WTC11 (cell line): ENCODE data around the gene FRMD4B.

Experiments used
- ATF3 ChIP-seq: sonication (generic); formaldehyde crosslinking; conservative IDR thresholded peaks from 2 replicates; pipeline ENCODE4 v1.8.1; 2022; ENCODE audit warnings: mild to moderate bottlenecking, missing genetic modification reagents
- ESRRA ChIP-seq: sonication (generic); formaldehyde crosslinking; IDR thresholded peaks from 2 replicates; pipeline ENCODE4 v1.8.1; 2022; ENCODE audit warnings: mild to moderate bottlenecking, missing genetic modification reagents, borderline replicate concordance
- HMGXB4 ChIP-seq: sonication (generic); formaldehyde crosslinking; IDR thresholded peaks from 2 replicates; pipeline ENCODE4 v1.8.1; 2023; ENCODE audit warnings: mild to moderate bottlenecking, moderate library complexity, missing genetic modification reagents
- NR2C2 ChIP-seq: sonication (generic); formaldehyde crosslinking; IDR thresholded peaks from 2 replicates; pipeline ENCODE4 v1.8.0; 2022; ENCODE audit warnings: mild to moderate bottlenecking, missing genetic modification reagents
- USF2 ChIP-seq: sonication (generic); formaldehyde crosslinking; IDR thresholded peaks from 2 replicates; pipeline ENCODE4 v1.8.1; 2023; ENCODE audit warnings: mild to moderate bottlenecking, missing genetic modification reagents, moderate library complexity
- ZNF138 ChIP-seq: sonication (generic); formaldehyde crosslinking; conservative IDR thresholded peaks from 2 replicates; pipeline ENCODE4 v1.8.1; 2022; ENCODE audit warnings: mild to moderate bottlenecking, moderate library complexity, missing genetic modification reagents
- TF ChIP-seq, protein P1 (sequence below): fragments of 200-600 bp; IDR thresholded peaks from 2 replicates; pipeline ENCODE4 v1.8.0; 2022; ENCODE audit warnings: antibody characterized with exemption

DNA sequence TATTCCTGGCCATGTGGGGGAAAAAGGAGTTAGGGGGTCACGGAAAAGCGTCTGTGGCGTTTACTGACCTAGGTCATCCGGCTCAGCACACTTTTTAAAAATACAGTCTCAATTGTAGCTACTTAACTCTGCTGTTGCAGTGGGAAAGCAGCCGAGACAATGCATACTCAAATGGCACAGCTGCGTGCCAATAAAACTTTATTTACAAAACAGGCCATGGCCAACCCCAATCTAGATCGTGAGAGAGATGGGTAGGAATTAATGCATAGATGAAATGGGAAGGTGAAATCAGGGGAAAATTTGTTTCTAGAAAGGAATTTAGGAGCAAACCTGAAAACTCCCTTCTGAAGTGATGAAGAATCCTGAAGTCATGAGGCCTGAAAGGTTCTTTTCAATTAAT lies 22.0 kb upstream of the FRMD4B start:
- TF ChIP-seq, protein P1, sequence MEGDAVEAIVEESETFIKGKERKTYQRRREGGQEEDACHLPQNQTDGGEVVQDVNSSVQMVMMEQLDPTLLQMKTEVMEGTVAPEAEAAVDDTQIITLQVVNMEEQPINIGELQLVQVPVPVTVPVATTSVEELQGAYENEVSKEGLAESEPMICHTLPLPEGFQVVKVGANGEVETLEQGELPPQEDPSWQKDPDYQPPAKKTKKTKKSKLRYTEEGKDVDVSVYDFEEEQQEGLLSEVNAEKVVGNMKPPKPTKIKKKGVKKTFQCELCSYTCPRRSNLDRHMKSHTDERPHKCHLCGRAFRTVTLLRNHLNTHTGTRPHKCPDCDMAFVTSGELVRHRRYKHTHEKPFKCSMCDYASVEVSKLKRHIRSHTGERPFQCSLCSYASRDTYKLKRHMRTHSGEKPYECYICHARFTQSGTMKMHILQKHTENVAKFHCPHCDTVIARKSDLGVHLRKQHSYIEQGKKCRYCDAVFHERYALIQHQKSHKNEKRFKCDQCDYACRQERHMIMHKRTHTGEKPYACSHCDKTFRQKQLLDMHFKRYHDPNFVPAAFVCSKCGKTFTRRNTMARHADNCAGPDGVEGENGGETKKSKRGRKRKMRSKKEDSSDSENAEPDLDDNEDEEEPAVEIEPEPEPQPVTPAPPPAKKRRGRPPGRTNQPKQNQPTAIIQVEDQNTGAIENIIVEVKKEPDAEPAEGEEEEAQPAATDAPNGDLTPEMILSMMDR = no peak
- TF ChIP-seq ATF3 (no peak), ESRRA (CRISPR knock-in tag) (no peak), USF2 (CRISPR knock-in tag) (no peak), HMGXB4 (CRISPR knock-in tag) (no peak), ZNF138 (CRISPR knock-in tag) (no peak), NR2C2 (CRISPR knock-in tag) (no peak)
